Measurements from ENCODE around the gene SERTAD2.

SERTAD2 gene

GRCh38 chr2:64672708-64673107, 19.0 kb upstream of the SERTAD2 start:
- H3K4me3 ChIP-seq, result no peak overlapping the region
- H3K27ac ChIP-seq, result no peak overlapping the region
- no peak for TF ChIP-seq CTCF (IDR thresholded peaks at IDR 0.05)
- no peak for DNase-seq (ENCODE audit: low spot score)

GRCh38 chr2:64670047-64670446, 16.3 kb upstream of the SERTAD2 start:
- DNase-seq (ENCODE audit: low spot score), result no peak
- Histone ChIP-seq H3K4me3 (no peak overlapping the region), H3K27ac (no peak overlapping the region)
- no peak for TF ChIP-seq CTCF (IDR thresholded peaks at IDR 0.05)

- no peak for DNase-seq (ENCODE audit: low spot score)
- H3K27ac ChIP-seq, result no peak overlapping the region
- H3K4me3 ChIP-seq, result no peak overlapping the region
- no peak for TF ChIP-seq CTCF (IDR thresholded peaks at IDR 0.05)
Observed at GRCh38 chr2:64669288-64669687, 15.6 kb upstream of the SERTAD2 start.

GRCh38 chr2:64668542-64668941, 14.8 kb upstream of the SERTAD2 start:
- no peak for TF ChIP-seq CTCF (IDR thresholded peaks at IDR 0.05)
- Histone ChIP-seq H3K4me3 (no peak overlapping the region), H3K27ac (no peak overlapping the region)
- DNase-seq (ENCODE audit: low spot score), result no peak

- TF ChIP-seq CTCF (IDR thresholded peaks at IDR 0.05), result no peak
- Histone ChIP-seq H3K4me3 (no peak overlapping the region), H3K27ac (peak overlapping the region in 1 of 2 donors; percentile 31)
- no peak for DNase-seq (ENCODE audit: low spot score)
Observed at GRCh38 chr2:64667535-64667934, 13.8 kb upstream of the SERTAD2 start.

- Histone ChIP-seq H3K4me3 (no peak overlapping the region), H3K27ac (peak overlapping the region in 1 of 2 donors; percentile 31)
- no peak for TF ChIP-seq CTCF (IDR thresholded peaks at IDR 0.05)
- DNase-seq (ENCODE audit: low spot score), result no peak
Observed at GRCh38 chr2:64666810-64667438, 13.2 kb upstream of the SERTAD2 start.

- no peak for DNase-seq (ENCODE audit: low spot score)
- no peak overlapping the region for H3K27ac ChIP-seq
- no peak overlapping the region for H3K4me3 ChIP-seq
- no peak for TF ChIP-seq CTCF (IDR thresholded peaks at IDR 0.05)
Observed at GRCh38 chr2:64665709-64666108, 12.0 kb upstream of the SERTAD2 start.

All from coronary artery (tissue), 2 donors.